Pancreas (tissue), 10 donors: ENCODE data around the gene ENO1. TPM values are rescaled to one million over a fixed set of nuclear protein-coding genes. Genes with fewer than 3 reads are reported as not detected.

Source experiments
- ATAC-seq, 4 donors: fragments of 200-7000 bp; cut with Tn5 transposase; one replicate each; pipeline versions ENCODE4 v1.8.0 to v1.9.1; 2020; ENCODE audit warnings: mild to moderate bottlenecking in 4 of 4, moderate library complexity in 4 of 4
- DNase-seq, 6 donors: peaks; one replicate each; pipeline ENCODE4 v3.0.0-alpha.2; 2020
- FAIRE-seq: peaks from 2 replicates; lab custom pipeline; 2012; peaks lifted over from hg19 to GRCh38; lab: Jason Lieb, UNC
- H3K27ac ChIP-seq, 4 donors: fragments of 200-600 bp; sonication (generic); 1 replicate in 3 of 4; 2 replicates in 1 of 4; pipeline versions ENCODE4 v1.5.0 to v1.8.0; 2020
- H3K27me3 ChIP-seq, 4 donors: fragments of 200-600 bp; one replicate each; pipeline ENCODE4 v1.8.0; 2021
- H3K36me3 ChIP-seq, 3 donors: fragments of 200-600 bp; sonication (generic) in 1 of 3; one replicate each; pipeline versions ENCODE4 v1.5.0 to v1.8.0; 2020 to 2021
- H3K4me1 ChIP-seq, 3 donors: fragments of 200-600 bp; one replicate each; pipeline ENCODE4 v1.8.0; 2021
- H3K4me3 ChIP-seq, 4 donors: fragments of 200-600 bp; sonication (generic) in 2 of 4; one replicate each; pipeline versions ENCODE4 v1.5.0 to v1.8.0; 2020 to 2021
- H3K9me3 ChIP-seq, 4 donors: fragments of 200-600 bp; one replicate each; pipeline ENCODE4 v1.8.0; 2021
- WGBS, 2 donors: extraction: QIAGEN DNeasy Blood & Tissue Kit; methylation state at CpG; one replicate each; pipeline ENCODE4 v1.1.7; 2013; 5-methylcytosine and 5-hydroxymethylcytosine counted together
- intact Hi-C, 3 donors: fragments of 100-400 bp; cut with DNase I; formaldehyde crosslinking; loops; one replicate each; pipeline versions ENCODE4 v1.11.1 to v1.14.2; 2022
- polyA plus RNA-seq, 2 donors: library from polyadenylated mRNA; stranded (reverse); fragments of 200-250 nt; gene quantifications; one replicate each; pipeline ENCODE4 v1.2.3, GENCODE V29; 2013
- total RNA-seq, 6 donors: library from RNA; stranded (reverse); fragmentation: NEBNext Ultra II Directional in 4 of 6; extraction: Animal tissue kit (Norgen Biotek cat#: 25700) in 4 of 6; gene quantifications; one replicate each; pipeline versions ENCODE4 v1.2.1 to v1.2.4, GENCODE V29; 2021 to 2023
- TF ChIP-seq, protein P1 (sequence below), 4 donors: fragments of 200-600 bp; sonication (generic) in 3 of 4; IDR thresholded peaks; one replicate each; pipeline versions ENCODE4 v1.5.0 to v1.8.0; 2021; ENCODE audit warnings: antibody characterized with exemption in 4 of 4
- donor health status: healthy with polysubstance abuse.
- donor health status: DM: no; HTN: no; CAD: no; lungs with moderate emphysema.
- donor health status: DM: no; HTN: no; CAD: no.
- donor health status: control.
- donor health status: control.
- donor health status: Bipolar disorder and iron deficiency.
- donor health status: DM: yes; HTN: yes; CAD: no.
- donor health status: DM: no; HTN: no; CAD: no.
- donor health status: DM: no; HTN: no; CAD: no.
- donor health status: DM: yes; HTN: yes; CAD: no.

The ENO1 gene
- total and polyA plus RNA-seq, 8 donors, result 69.9 to 299 (median 166) TPM

DNA sequence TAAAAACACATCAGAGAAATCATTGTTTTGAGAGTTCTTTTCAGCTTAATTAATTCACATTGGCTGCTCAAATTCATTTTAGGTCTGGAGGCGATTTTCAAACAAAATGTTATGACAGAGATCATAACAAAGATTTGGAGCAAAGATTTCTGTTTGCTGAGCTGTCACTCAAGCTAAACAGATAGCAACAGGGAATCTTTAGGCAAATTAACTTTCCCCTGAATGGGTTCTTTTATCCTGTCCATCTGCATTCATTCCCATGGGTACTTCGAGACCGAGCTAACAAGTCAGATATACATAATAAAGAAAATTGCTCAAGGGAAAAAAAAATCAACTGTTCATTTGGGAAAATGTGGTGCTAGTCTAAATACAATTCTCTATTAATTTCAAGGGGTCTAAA is 37.0 kb upstream of the ENO1 start:
- ATAC-seq (no peak), FAIRE-seq (no peak), DNase-seq (no peak)
- H3K27me3 ChIP-seq, result no peaks in the 10 kb centered on the region
- no peaks in the 10 kb centered on the region for H3K4me1 ChIP-seq
- intact Hi-C loops, result loop anchor here in 1 of 3 donors (10.0 kb wide), 1 partner anchor 189 kb away; no protein-coding TSS in a partner anchor
- H3K36me3 ChIP-seq, result no peaks in the 10 kb centered on the region
- H3K4me3 ChIP-seq, result no peak overlapping the region
- H3K27ac ChIP-seq, result no peak overlapping the region
- 27 to 28% methylated on average over 3 of the region's 3 CpGs for WGBS, 2 donors
- H3K9me3 ChIP-seq, result no peaks in the 10 kb centered on the region
- TF ChIP-seq, protein P1, sequence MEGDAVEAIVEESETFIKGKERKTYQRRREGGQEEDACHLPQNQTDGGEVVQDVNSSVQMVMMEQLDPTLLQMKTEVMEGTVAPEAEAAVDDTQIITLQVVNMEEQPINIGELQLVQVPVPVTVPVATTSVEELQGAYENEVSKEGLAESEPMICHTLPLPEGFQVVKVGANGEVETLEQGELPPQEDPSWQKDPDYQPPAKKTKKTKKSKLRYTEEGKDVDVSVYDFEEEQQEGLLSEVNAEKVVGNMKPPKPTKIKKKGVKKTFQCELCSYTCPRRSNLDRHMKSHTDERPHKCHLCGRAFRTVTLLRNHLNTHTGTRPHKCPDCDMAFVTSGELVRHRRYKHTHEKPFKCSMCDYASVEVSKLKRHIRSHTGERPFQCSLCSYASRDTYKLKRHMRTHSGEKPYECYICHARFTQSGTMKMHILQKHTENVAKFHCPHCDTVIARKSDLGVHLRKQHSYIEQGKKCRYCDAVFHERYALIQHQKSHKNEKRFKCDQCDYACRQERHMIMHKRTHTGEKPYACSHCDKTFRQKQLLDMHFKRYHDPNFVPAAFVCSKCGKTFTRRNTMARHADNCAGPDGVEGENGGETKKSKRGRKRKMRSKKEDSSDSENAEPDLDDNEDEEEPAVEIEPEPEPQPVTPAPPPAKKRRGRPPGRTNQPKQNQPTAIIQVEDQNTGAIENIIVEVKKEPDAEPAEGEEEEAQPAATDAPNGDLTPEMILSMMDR (IDR thresholded peaks at IDR 0.05), result no peak

DNA sequence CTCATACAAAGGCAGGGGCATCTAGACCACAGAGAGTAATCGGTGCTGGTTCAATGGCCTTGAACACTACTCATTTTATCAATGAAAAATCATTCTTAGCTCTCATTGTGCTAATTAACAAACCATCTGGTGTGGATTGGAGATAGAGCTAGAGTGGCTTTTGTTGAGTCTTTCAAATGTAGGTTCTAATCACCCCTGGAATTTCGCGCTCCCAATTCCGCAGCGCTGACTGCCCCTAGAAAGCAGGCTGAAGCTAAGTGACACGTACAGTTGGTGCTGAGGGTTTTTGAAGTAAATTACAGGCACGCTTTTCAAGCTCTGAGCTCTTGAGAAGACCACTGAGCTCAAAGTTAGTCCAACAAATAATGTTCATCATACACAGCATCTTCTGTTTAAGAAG is 36.0 kb upstream of the ENO1 start:
- Histone ChIP-seq H3K4me3 (no peak overlapping the region), H3K27ac (no peak overlapping the region), H3K27me3 (no peaks in the 10 kb centered on the region), H3K9me3 (no peaks in the 10 kb centered on the region), H3K4me1 (no peaks in the 10 kb centered on the region), H3K36me3 (no peaks in the 10 kb centered on the region)
- intact Hi-C loops, result loop anchor here in 1 of 3 donors (10.0 kb wide), 1 partner anchor 190 kb away; no protein-coding TSS in a partner anchor
- 77 to 82% methylated on average over 7 of the region's 7 CpGs for WGBS, 2 donors
- DNase-seq, result no peak
- ATAC-seq, result no peak
- TF ChIP-seq, protein P1 (IDR thresholded peaks at IDR 0.05), result no peak
- FAIRE-seq, result no peak

DNA sequence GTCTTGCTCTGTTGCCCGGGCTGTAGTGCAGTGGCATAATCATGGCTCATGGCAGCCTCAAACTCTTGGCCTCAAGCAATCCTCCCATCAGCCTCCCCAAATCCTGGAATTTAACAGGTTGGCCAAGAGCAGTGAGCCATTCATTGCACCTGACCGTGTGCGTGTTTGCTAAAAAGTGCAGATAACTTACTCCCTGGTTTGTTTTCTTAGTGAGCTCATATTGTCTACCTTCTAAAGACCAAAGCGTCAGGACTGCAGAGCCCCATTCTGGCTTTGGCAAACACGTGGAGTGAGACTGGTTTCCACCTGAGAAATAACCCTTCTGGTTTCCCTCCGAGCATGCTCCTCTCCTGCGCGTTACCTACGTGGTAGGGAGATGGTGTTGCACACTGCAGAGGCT is 35.0 kb upstream of the ENO1 start:
- 60 to 66% methylated on average over 9 of the region's 9 CpGs for WGBS, 2 donors
- ATAC-seq, result no peak

DNA sequence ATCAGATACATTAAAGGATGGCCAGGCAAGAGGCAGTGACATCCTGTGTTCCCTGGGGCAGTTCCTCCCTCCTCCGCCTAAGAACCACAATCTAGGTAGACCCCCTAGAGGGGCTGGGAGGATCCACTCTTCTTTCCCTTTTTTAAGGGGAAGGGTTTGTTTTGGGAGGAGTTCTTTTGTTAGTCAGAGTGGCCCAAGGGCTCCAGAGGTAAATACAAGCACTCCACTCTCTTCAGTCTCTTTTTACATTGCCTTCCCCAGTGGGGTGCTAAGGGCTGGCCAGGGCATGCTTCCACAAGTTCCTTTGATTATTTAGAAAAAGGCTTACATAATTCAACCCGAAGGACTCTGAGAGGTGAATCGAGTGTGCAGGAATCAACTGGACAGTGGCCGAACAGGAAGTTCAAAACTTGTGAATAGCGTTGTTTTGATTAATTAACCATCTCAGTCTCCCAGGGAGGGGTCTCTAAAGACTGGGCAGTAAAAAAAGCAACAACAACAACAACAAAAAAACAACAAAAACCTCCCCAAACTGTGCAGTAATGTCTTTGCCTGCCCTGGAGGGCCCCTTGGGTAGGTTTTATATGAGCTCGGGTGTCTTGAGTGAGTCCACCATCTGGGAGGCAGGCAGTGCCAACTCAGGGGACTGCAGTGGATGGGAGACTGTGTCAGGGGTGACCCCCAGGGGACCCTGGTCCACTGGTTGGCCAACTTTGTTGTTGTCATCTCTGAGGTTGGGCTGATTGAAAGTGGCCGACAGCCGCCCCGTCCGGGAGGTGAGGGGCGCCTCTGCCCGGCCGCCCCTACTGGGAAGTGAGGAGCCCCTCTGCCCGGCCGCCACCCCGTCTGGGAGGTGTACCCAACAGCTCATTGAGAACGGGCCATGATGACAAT is 33.2 kb upstream of the ENO1 start:
- WGBS, 2 donors, result 78 to 88% methylated on average over 13 to 15 of the region's 17 CpGs
- ATAC-seq (no peak), FAIRE-seq (no peak), DNase-seq (no peak)
- Histone ChIP-seq H3K36me3 (no peaks in the 10 kb centered on the region), H3K4me3 (no peak overlapping the region), H3K4me1 (no peaks in the 10 kb centered on the region), H3K9me3 (no peaks in the 10 kb centered on the region), H3K27me3 (no peaks in the 10 kb centered on the region), H3K27ac (no peak overlapping the region)
- intact Hi-C loops, result loop anchor here in 1 of 3 donors (10.0 kb wide), 1 partner anchor 193 kb away; no protein-coding TSS in a partner anchor
- TF ChIP-seq, protein P1 (IDR thresholded peaks at IDR 0.05), result no peak

More for the DNA sequence above, 35.0 kb upstream of the ENO1 start:
- intact Hi-C loops, result loop anchor here in 1 of 3 donors (10.0 kb wide), 1 partner anchor 191 kb away; no protein-coding TSS in a partner anchor
- H3K9me3 ChIP-seq, result no peaks in the 10 kb centered on the region
- H3K27ac ChIP-seq, result no peak overlapping the region
- no peaks in the 10 kb centered on the region for H3K4me1 ChIP-seq
- no peak for FAIRE-seq
- no peaks in the 10 kb centered on the region for H3K36me3 ChIP-seq
- H3K4me3 ChIP-seq, result no peak overlapping the region
- DNase-seq, result no peak
- H3K27me3 ChIP-seq, result no peaks in the 10 kb centered on the region
- TF ChIP-seq, protein P1 (IDR thresholded peaks at IDR 0.05), result no peak
